Ectodermal cell (in vitro differentiated cells): Measurements from ENCODE around the gene DKK1.

Source experiments
- H3K27ac ChIP-seq: 2 replicates; pipeline ENCODE4 v1.7.0; 2013; ENCODE audit warnings: mild to moderate bottlenecking, low read depth, low read length; ENCODE audit not compliant: insufficient read depth, poor library complexity, severe bottlenecking
- H3K27me3 ChIP-seq: 2 replicates; pipeline ENCODE4 v1.7.0; 2013; ENCODE audit warnings: mild to moderate bottlenecking, low read length; ENCODE audit not compliant: insufficient read depth, control insufficient read depth, poor library complexity, severe bottlenecking
- H3K36me3 ChIP-seq: one replicate; pipeline ENCODE4 v1.7.0; 2013; ENCODE audit warnings: low read length; ENCODE audit not compliant: control insufficient read depth, insufficient read depth
- H3K4me1 ChIP-seq: one replicate; pipeline ENCODE4 v1.7.0; 2013; ENCODE audit warnings: low read length; ENCODE audit not compliant: control insufficient read depth, insufficient read depth
- H3K4me3 ChIP-seq: 2 replicates; pipeline ENCODE4 v1.7.0; 2013; ENCODE audit warnings: low read depth, low read length, control low read depth; ENCODE audit not compliant: insufficient read depth
- H3K9me3 ChIP-seq: 2 replicates; pipeline ENCODE4 v1.7.0; 2013; ENCODE audit warnings: mild to moderate bottlenecking, low read length, moderate library complexity; ENCODE audit not compliant: control insufficient read depth
- WGBS, 2 experiments: methylation state at CpG; one replicate each; pipeline ENCODE4 v1.1.7; 2013; ENCODE audit warnings: missing lambda C conversion rate in 2 of 2; 5-methylcytosine and 5-hydroxymethylcytosine counted together

Gene DKK1

GRCh38 chr10:52316001-52316400 lies 1.9 kb downstream of the DKK1 start:
- 87 to 94% methylated on average over 1 of the region's 1 CpG for WGBS, 2 experiments
- peak overlapping the region; percentile 64 for H3K4me3 ChIP-seq
- no peak overlapping the region for H3K27ac ChIP-seq
- peaks cover 3% of the 10 kb centered on the region for H3K4me1 ChIP-seq
- peaks cover 64% of the 10 kb centered on the region for H3K27me3 ChIP-seq
- H3K36me3 ChIP-seq = no peaks in the 10 kb centered on the region
- H3K9me3 ChIP-seq = no peaks in the 10 kb centered on the region

GRCh38 chr10:52316500-52316899 lies 2.4 kb downstream of the DKK1 start:
- WGBS, 2 experiments = 96 to 98% methylated on average over 4 of the region's 4 CpGs
- no peaks in the 10 kb centered on the region for H3K36me3 ChIP-seq
- peaks cover 59% of the 10 kb centered on the region for H3K27me3 ChIP-seq
- H3K27ac ChIP-seq = no peak overlapping the region
- no peaks in the 10 kb centered on the region for H3K9me3 ChIP-seq
- H3K4me1 ChIP-seq = peaks cover 3% of the 10 kb centered on the region
- peak overlapping the region; percentile 64 for H3K4me3 ChIP-seq

GRCh38 chr10:52318136-52318701 lies 4.1 kb downstream of the DKK1 start:
- H3K4me1 ChIP-seq = peaks cover 3% of the 10 kb centered on the region
- no peaks in the 10 kb centered on the region for H3K36me3 ChIP-seq
- H3K9me3 ChIP-seq = no peaks in the 10 kb centered on the region
- no peak overlapping the region for H3K4me3 ChIP-seq
- WGBS, 2 experiments = 84 to 88% methylated on average over 5 of the region's 5 CpGs
- peaks cover 42% of the 10 kb centered on the region for H3K27me3 ChIP-seq
- H3K27ac ChIP-seq = no peak overlapping the region

- Histone ChIP-seq H3K27ac (no peak overlapping the region), H3K4me3 (no peak overlapping the region), H3K9me3 (no peaks in the 10 kb centered on the region), H3K27me3 (peaks cover 35% of the 10 kb centered on the region), H3K4me1 (peaks cover 3% of the 10 kb centered on the region), H3K36me3 (no peaks in the 10 kb centered on the region)
- WGBS, 2 experiments = 94 to 95% methylated on average over 5 to 7 of the region's 7 CpGs
These were observed 4.9 kb downstream of the DKK1 start for GRCh38 chr10:52318822-52319464.

- H3K27ac ChIP-seq = no peak overlapping the region
- H3K4me1 ChIP-seq = peaks cover 3% of the 10 kb centered on the region
- H3K27me3 ChIP-seq = peaks cover 25% of the 10 kb centered on the region
- 100% methylated on average over 1 of the region's 2 CpGs for WGBS, 2 experiments
- no peak overlapping the region for H3K4me3 ChIP-seq
- no peaks in the 10 kb centered on the region for H3K9me3 ChIP-seq
- H3K36me3 ChIP-seq = no peaks in the 10 kb centered on the region
These were observed 5.8 kb downstream of the DKK1 start for GRCh38 chr10:52319926-52320325.

DNA sequence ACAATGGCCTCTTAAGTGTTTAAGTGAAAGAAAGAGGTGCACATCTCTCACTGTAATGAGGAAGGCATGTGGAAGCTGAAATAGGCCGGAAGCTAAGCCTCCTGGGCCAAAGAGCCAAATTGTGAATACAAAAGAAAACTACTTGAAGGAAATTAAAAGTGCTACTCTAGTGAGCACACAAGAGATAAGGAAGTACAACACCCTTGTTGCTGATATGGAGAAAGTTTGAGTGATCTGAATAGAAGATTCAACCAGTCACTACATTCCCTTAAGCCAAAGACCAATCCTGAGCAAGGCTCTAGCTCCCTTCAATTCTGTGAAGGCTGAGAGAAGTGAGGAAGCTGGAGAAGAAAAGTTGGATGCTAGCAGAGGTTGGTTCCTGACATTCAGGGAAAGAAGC lies 8.2 kb downstream of the DKK1 start:
- Histone ChIP-seq H3K36me3 (no peaks in the 10 kb centered on the region), H3K27me3 (peaks cover 5% of the 10 kb centered on the region), H3K4me1 (no peaks in the 10 kb centered on the region), H3K9me3 (no peaks in the 10 kb centered on the region), H3K27ac (no peak overlapping the region), H3K4me3 (no peak overlapping the region)
- WGBS, 2 experiments = 82 to 89% methylated on average over 1 of the region's 1 CpG

DNA sequence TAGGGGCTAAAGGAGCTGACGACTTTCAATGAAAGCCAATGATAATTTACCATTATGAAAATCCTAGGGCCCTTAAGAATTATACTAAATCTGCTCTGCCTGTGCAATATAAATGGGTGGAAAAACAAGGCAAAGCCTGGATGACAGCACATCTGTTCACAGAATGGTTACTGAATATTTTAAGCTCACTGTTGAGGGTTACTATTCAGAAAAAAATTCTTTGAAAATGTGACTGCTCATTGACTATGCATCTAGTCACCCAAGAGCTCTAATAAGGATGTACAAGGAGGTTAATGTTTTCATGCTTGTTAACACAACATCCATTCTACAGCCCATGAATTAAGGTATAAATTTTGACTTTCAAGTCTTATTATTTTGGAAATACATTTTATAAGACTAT lies 8.9 kb downstream of the DKK1 start:
- Histone ChIP-seq H3K27ac (no peak overlapping the region), H3K9me3 (no peaks in the 10 kb centered on the region), H3K4me1 (no peaks in the 10 kb centered on the region), H3K27me3 (peaks cover 5% of the 10 kb centered on the region), H3K4me3 (no peak overlapping the region), H3K36me3 (no peaks in the 10 kb centered on the region)
- WGBS, 2 experiments = 83 to 93% methylated on average over 1 of the region's 1 CpG

GRCh38 chr10:52326382-52326781 lies 12.3 kb downstream of the DKK1 start:
- Histone ChIP-seq H3K9me3 (no peaks in the 10 kb centered on the region), H3K4me1 (no peaks in the 10 kb centered on the region), H3K27me3 (no peaks in the 10 kb centered on the region), H3K27ac (no peak overlapping the region), H3K36me3 (no peaks in the 10 kb centered on the region), H3K4me3 (no peak overlapping the region)
- WGBS, 2 experiments = 87 to 89% methylated on average over 2 of the region's 2 CpGs

GRCh38 chr10:52331638-52332364 lies 17.7 kb downstream of the DKK1 start:
- Histone ChIP-seq H3K27me3 (no peaks in the 10 kb centered on the region), H3K4me1 (no peaks in the 10 kb centered on the region), H3K9me3 (no peaks in the 10 kb centered on the region), H3K36me3 (no peaks in the 10 kb centered on the region), H3K4me3 (no peak overlapping the region), H3K27ac (no peak overlapping the region)
- 72 to 78% methylated on average over 3 of the region's 3 CpGs for WGBS, 2 experiments

- Histone ChIP-seq H3K4me1 (no peaks in the 10 kb centered on the region), H3K9me3 (no peaks in the 10 kb centered on the region)
- WGBS, 2 experiments = 87 to 96% methylated on average over 2 of the region's 5 CpGs
These were observed 18.7 kb downstream of the DKK1 start for GRCh38 chr10:52332815-52333214.

More at GRCh38 chr10:52332815-52333214, 18.7 kb downstream of the DKK1 start:
- no peaks in the 10 kb centered on the region for H3K27me3 ChIP-seq
- no peak overlapping the region for H3K27ac ChIP-seq
- H3K4me3 ChIP-seq = no peak overlapping the region
- H3K36me3 ChIP-seq = no peaks in the 10 kb centered on the region
